HCT116 (cell line): ENCODE results near the gene REEP5. TPM values are rescaled to one million over a fixed set of nuclear protein-coding genes. Genes with fewer than 3 reads are reported as not detected.

Source experiments
- ATAC-seq: fragments of 200-7000 bp; cut with Tn5 transposase; 2 replicates; pipeline ENCODE4 v1.9.1; 2020; ENCODE audit warnings: mild to moderate bottlenecking, moderate library complexity
- BruUV-seq: library from RNA; stranded (reverse); fragments of 400-500 nt; replicated peaks from 2 replicates; lab custom pipeline; 2021; lab: Mats Ljungman, UMichigan
- CTCF ChIA-PET: fragments of 300-600 bp; sonication (Branson Sonifier 250); formaldehyde crosslinking; loops from one replicate; lab custom pipeline; 2021; ENCODE audit warnings: antibody characterized with exemption; lab: Charles Lee
- POLR2A ChIA-PET: fragments of 300-600, 350-600 bp; sonication (Branson Sonifier 250); formaldehyde crosslinking; loops from one replicate; lab custom pipeline; 2021; ENCODE audit warnings: antibody characterized with exemption; lab: Charles Lee
- RAD21 ChIA-PET, 2 experiments: fragments of 300-600 bp; sonication (Branson Sonifier 250); formaldehyde crosslinking; loops; one replicate each; lab custom pipeline; 2023; ENCODE audit warnings: low total read pairs in 2 of 2; ENCODE audit not compliant: uncharacterized antibody in 2 of 2, unreplicated experiment in 2 of 2, low non-redundant PET in 1 of 2; lab: Charles Lee
- DNase-seq: peaks from one replicate; pipeline ENCODE4 v3.0.0-alpha.2; 2010; ENCODE audit warnings: low read depth, low spot score
- H2AFZ ChIP-seq: fragments of 200-600 bp; shearing (Covaris generic), sonication (generic); 2 replicates; pipeline ENCODE4 v1.6.1; 2017; ENCODE audit warnings: low read depth, mixed run types, mixed read lengths, antibody characterized with exemption, low read length; ENCODE audit not compliant: poor library complexity, severe bottlenecking
- H3K27ac ChIP-seq: 2 replicates; pipeline ENCODE4 v1.5.1; 2012; ENCODE audit warnings: low read depth, low read length
- H3K27me3 ChIP-seq: fragments of 200-600 bp; sonication (generic); 2 replicates; pipeline ENCODE4 v1.6.1; 2016; ENCODE audit warnings: mixed run types, low read length, mixed read lengths; ENCODE audit not compliant: insufficient read depth
- H3K36me3 ChIP-seq, 2 experiments: fragments of 200-500 bp in 1 of 2; fragments of 200-600 bp in 1 of 2; sonication (Bioruptor generic) in 1 of 2; sonication (generic) in 1 of 2; 2 replicates each; pipeline versions ENCODE4 v1.5.1 to v1.6.1; 2014 to 2016; ENCODE audit warnings: low read length in 2 of 2, inconsistent platforms in 1 of 2, mixed read lengths in 1 of 2, mixed run types in 1 of 2; ENCODE audit not compliant: insufficient read depth in 2 of 2, control insufficient read depth in 1 of 2
- H3K4me1 ChIP-seq, 2 experiments: fragments of 200-600 bp in 1 of 2; sonication (generic) in 1 of 2; 2 replicates each; pipeline versions ENCODE4 v1.5.1 to v1.6.1; 2012 to 2017; ENCODE audit warnings: low read length in 2 of 2, inconsistent platforms in 1 of 2, mild to moderate bottlenecking in 1 of 2, mixed read lengths in 1 of 2, mixed run types in 1 of 2, moderate library complexity in 1 of 2; ENCODE audit not compliant: insufficient read depth in 2 of 2, control insufficient read depth in 1 of 2
- H3K4me2 ChIP-seq: fragments of 200-600 bp; sonication (generic); 2 replicates; pipeline ENCODE4 v1.6.1; 2017; ENCODE audit warnings: mixed run types, low read length, mixed read lengths
- H3K4me3 ChIP-seq, 2 experiments: fragments of 200-600 bp in 1 of 2; sonication (generic) in 1 of 2; replicated peaks in 1 of 2; 2 replicates each; pipeline ENCODE4 v1.5.1; 2011 to 2016; ENCODE audit warnings: low read length in 2 of 2, control low read depth in 1 of 2, low read depth in 1 of 2, mild to moderate bottlenecking in 1 of 2, mixed read lengths in 1 of 2, mixed run types in 1 of 2
- H3K79me2 ChIP-seq: fragments of 200-600 bp; sonication (generic); 2 replicates; pipeline ENCODE4 v1.6.1; 2017; ENCODE audit warnings: mild to moderate bottlenecking, mixed run types, low read length, moderate library complexity, mixed read lengths; ENCODE audit not compliant: insufficient read depth
- H3K9ac ChIP-seq: fragments of 200-600 bp; sonication (generic); 2 replicates; pipeline ENCODE4 v1.6.1; 2016; ENCODE audit warnings: low read length, mixed read lengths
- H3K9me2 ChIP-seq: fragments of 200-600 bp; sonication (generic), shearing (Covaris generic); 2 replicates; pipeline ENCODE4 v1.6.1; 2017; ENCODE audit warnings: mixed run types, mild to moderate bottlenecking, moderate library complexity; ENCODE audit not compliant: insufficient read depth
- H3K9me3 ChIP-seq, 2 experiments: fragments of 200-500 bp in 1 of 2; fragments of 200-600 bp in 1 of 2; sonication (Bioruptor generic) in 1 of 2; sonication (generic) in 1 of 2; 2 replicates each; pipeline ENCODE4 v1.6.1; 2014 to 2017; ENCODE audit warnings: low read length in 2 of 2, mixed read lengths in 2 of 2, inconsistent platforms in 1 of 2, low read depth in 1 of 2, mild to moderate bottlenecking in 1 of 2, mixed run types in 1 of 2, moderate library complexity in 1 of 2; ENCODE audit not compliant: control insufficient read depth in 1 of 2, insufficient read depth in 1 of 2
- H4K20me1 ChIP-seq: fragments of 200-600 bp; sonication (generic), shearing (Covaris generic); 2 replicates; pipeline ENCODE4 v1.6.1; 2017; ENCODE audit warnings: mixed run types, mild to moderate bottlenecking, moderate library complexity; ENCODE audit not compliant: insufficient read depth
- CBX3 ChIP-seq: IDR thresholded peaks from 2 replicates; pipeline ENCODE4 v1.6.1; 2012; ENCODE audit warnings: low read depth
- EGR1 ChIP-seq: IDR thresholded peaks from 2 replicates; pipeline ENCODE4 v1.6.1; 2012; ENCODE audit warnings: low read depth
- ELF1 ChIP-seq: IDR thresholded peaks from 2 replicates; pipeline ENCODE4 v1.6.1; 2012; ENCODE audit warnings: low read depth, borderline replicate concordance
- EZH2phosphoT487 ChIP-seq: fragments of 200-600 bp; IDR thresholded peaks from 2 replicates; pipeline ENCODE4 v1.6.1; 2018; ENCODE audit warnings: antibody characterized with exemption, borderline replicate concordance
- FOSL1 ChIP-seq: IDR thresholded peaks from 2 replicates; pipeline ENCODE4 v1.6.1; 2012; ENCODE audit warnings: low read depth
- RAD21 ChIP-seq: IDR thresholded peaks from 2 replicates; pipeline ENCODE4 v1.6.1; 2012; ENCODE audit warnings: low read depth, mild to moderate bottlenecking
- SIN3A ChIP-seq: IDR thresholded peaks from 2 replicates; pipeline ENCODE4 v1.6.1; 2012; ENCODE audit warnings: low read depth
- TCF7L2 ChIP-seq: IDR thresholded peaks from 2 replicates; pipeline ENCODE4 v1.7.0; 2011; ENCODE audit warnings: borderline replicate concordance, inconsistent platforms; ENCODE audit not compliant: insufficient read depth, insufficient read length; ENCODE audit errors: extremely low read depth
- ZBTB33 ChIP-seq: IDR thresholded peaks from 2 replicates; pipeline ENCODE4 v1.6.1; 2011; ENCODE audit warnings: mild to moderate bottlenecking, low read length, moderate library complexity; ENCODE audit not compliant: insufficient replicate concordance; ENCODE audit errors: extremely low read depth
- ZFX ChIP-seq: fragments of 450-650 bp; IDR thresholded peaks from 2 replicates; pipeline ENCODE4 v1.6.1; 2017
- ZNF274 ChIP-seq: fragments of 200-500 bp; sonication (Bioruptor generic); IDR thresholded peaks from 2 replicates; pipeline ENCODE4 v1.6.1; 2014; ENCODE audit warnings: mild to moderate bottlenecking, low read depth, low read length, inconsistent platforms
- intact Hi-C: fragments of 100-400 bp; cut with micrococcal nuclease; formaldehyde crosslinking; loops from 2 replicates; pipeline ENCODE4 v1.10.0; 2022
- total RNA-seq: library from RNA; stranded (reverse); gene quantifications from one replicate; pipeline ENCODE4 v1.2.1, GENCODE V29; 2021; ENCODE audit not compliant: unreplicated experiment
- TF ChIP-seq, protein P1 (sequence below), 3 experiments: fragments of 200-600 bp in 1 of 3; sonication (generic) in 1 of 3; IDR thresholded peaks in 2 of 3; conservative IDR thresholded peaks in 1 of 3; 2 replicates each; pipeline ENCODE4 v1.5.1; 2012 to 2017; ENCODE audit warnings: low read depth in 2 of 3, low read length in 2 of 3, antibody characterized with exemption in 1 of 3, borderline replicate concordance in 1 of 3, control low read depth in 1 of 3, mild to moderate bottlenecking in 1 of 3, mixed read lengths in 1 of 3, mixed run types in 1 of 3, moderate library complexity in 1 of 3; ENCODE audit not compliant: insufficient read depth in 1 of 3

The REEP5 gene
- total RNA-seq, 1 experiment from 2014 or later: 71.7 TPM

GRCh38 chr5:112902561-112902960 lies 19.5 kb downstream of the REEP5 start:
- intact Hi-C loops: no loop called here
- no peak overlapping the region for H3K4me2 ChIP-seq
- no TSS peak for BruUV-seq
- H3K9ac ChIP-seq: no peak overlapping the region
- no peaks in the 10 kb centered on the region for H3K9me3 ChIP-seq
- ATAC-seq (no peak), DNase-seq (no peak)
- ChIA-PET POLR2A (no interaction called here), CTCF (interaction anchor here (0.5 kb wide), 1 partner anchor 54 kb away, joined by 3 read pairs; no protein-coding TSS in a partner anchor), RAD21 (no interaction called here)
- no peaks in the 10 kb centered on the region for H3K4me1 ChIP-seq
- no peak overlapping the region for H3K27ac ChIP-seq
- H3K9me2 ChIP-seq: no peaks in the 10 kb centered on the region
- peaks cover 3 to 21% of the 10 kb centered on the region in 2 experiments; a peak in 2 of 4 replicates for H3K36me3 ChIP-seq
- H3K79me2 ChIP-seq: peaks cover 41% of the 10 kb centered on the region
- H3K4me3 ChIP-seq: no peak overlapping the region
- peaks cover 5% of the 10 kb centered on the region; the same call in 1 of the 2 replicates for H4K20me1 ChIP-seq
- H3K27me3 ChIP-seq: no peaks in the 10 kb centered on the region
- H2AFZ ChIP-seq: no peak overlapping the region
- no peak for TF ChIP-seq EGR1
- TF ChIP-seq CBX3: no peak
- no peak for TF ChIP-seq EZH2phosphoT487
- TF ChIP-seq ELF1: no peak

DNA sequence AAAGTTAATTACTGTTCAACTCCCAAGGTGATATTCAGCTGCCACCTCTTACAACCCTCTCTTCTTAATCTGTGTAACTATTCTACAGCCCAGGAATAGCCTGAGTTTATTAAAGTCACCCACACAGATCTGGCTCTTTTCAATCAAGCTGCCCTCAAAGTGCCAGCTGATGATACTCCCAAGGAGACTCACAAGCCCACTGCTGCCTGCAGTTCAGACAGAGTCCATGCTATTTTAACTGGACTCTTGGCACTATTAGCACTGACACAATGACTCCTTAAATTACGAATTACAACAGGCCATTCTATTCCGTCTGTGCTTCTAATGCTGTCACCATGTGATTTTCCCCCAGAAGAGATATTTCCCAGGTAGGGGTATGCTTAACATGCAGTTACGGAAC lies 26.3 kb downstream of the REEP5 start:
- Histone ChIP-seq H3K4me3 (no peak overlapping the region), H3K36me3 (peaks cover 3 to 24% of the 10 kb centered on the region in 2 experiments; a peak in 2 of 4 replicates), H3K9ac (no peak overlapping the region), H3K4me2 (no peak overlapping the region), H3K27me3 (no peaks in the 10 kb centered on the region), H4K20me1 (peaks cover 10% of the 10 kb centered on the region), H3K27ac (no peak overlapping the region)
- CTCF ChIA-PET: no interaction called here
- POLR2A ChIA-PET: no interaction called here
- TF ChIP-seq ZFX: no peak
- no peak for TF ChIP-seq RAD21
- TF ChIP-seq ZBTB33: no peak
- TF ChIP-seq CBX3: no peak
- TF ChIP-seq ZNF274: no peak
- TF ChIP-seq SIN3A: no peak
- no peak for TF ChIP-seq TCF7L2
- TF ChIP-seq, protein P1, sequence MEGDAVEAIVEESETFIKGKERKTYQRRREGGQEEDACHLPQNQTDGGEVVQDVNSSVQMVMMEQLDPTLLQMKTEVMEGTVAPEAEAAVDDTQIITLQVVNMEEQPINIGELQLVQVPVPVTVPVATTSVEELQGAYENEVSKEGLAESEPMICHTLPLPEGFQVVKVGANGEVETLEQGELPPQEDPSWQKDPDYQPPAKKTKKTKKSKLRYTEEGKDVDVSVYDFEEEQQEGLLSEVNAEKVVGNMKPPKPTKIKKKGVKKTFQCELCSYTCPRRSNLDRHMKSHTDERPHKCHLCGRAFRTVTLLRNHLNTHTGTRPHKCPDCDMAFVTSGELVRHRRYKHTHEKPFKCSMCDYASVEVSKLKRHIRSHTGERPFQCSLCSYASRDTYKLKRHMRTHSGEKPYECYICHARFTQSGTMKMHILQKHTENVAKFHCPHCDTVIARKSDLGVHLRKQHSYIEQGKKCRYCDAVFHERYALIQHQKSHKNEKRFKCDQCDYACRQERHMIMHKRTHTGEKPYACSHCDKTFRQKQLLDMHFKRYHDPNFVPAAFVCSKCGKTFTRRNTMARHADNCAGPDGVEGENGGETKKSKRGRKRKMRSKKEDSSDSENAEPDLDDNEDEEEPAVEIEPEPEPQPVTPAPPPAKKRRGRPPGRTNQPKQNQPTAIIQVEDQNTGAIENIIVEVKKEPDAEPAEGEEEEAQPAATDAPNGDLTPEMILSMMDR (IDR thresholded peaks at IDR 0.05 in 2 of 3, conservative IDR thresholded peaks at IDR 0.05 in 1 of 3; ENCODE audit: borderline replicate concordance in 1 of 3, insufficient read depth in 1 of 3, low read depth in 2 of 3, low read length in 2 of 3): no peak
- TF ChIP-seq FOSL1: no peak
- TF ChIP-seq, all 23 proteins: peak for 0
- intact Hi-C loops: no loop called here
- Histone ChIP-seq H2AFZ (no peak overlapping the region), H3K4me1 (peaks cover 7 to 9% of the 10 kb centered on the region in 2 experiments; a peak in 3 of 4 replicates), H3K79me2 (peaks cover 21% of the 10 kb centered on the region; the same call in 1 of the 2 replicates), H3K9me3 (no peaks in the 10 kb centered on the region), H3K9me2 (no peaks in the 10 kb centered on the region)
- DNase-seq (no peak), ATAC-seq (no peak)
- BruUV-seq: no TSS peak
- RAD21 ChIA-PET: no interaction called here
